Urinary bladder (tissue), 4 donors: ENCODE measurements around the gene LHX4. TPM values are rescaled to one million over a fixed set of nuclear protein-coding genes. Genes with fewer than 3 reads are reported as not detected.

ENCODE experiments used
- DNase-seq: peaks from one replicate; pipeline ENCODE4 v3.0.0-alpha.2; 2015; ENCODE audit errors: extremely low spot score
- H3K27ac ChIP-seq: one replicate; pipeline ENCODE4 v1.5.1; 2013; ENCODE audit warnings: low read depth, mild to moderate bottlenecking, moderate library complexity
- H3K36me3 ChIP-seq: one replicate; pipeline ENCODE4 v1.6.1; 2013; ENCODE audit warnings: mild to moderate bottlenecking, moderate library complexity; ENCODE audit not compliant: insufficient read depth
- H3K4me1 ChIP-seq: one replicate; pipeline ENCODE4 v1.6.1; 2013; ENCODE audit warnings: mild to moderate bottlenecking, moderate library complexity; ENCODE audit not compliant: insufficient read depth
- H3K4me3 ChIP-seq: one replicate; pipeline ENCODE4 v1.5.1; 2013; ENCODE audit warnings: low read depth, low read length
- WGBS: extraction: QIAGEN DNeasy Blood & Tissue Kit; methylation state at CpG from one replicate; pipeline ENCODE4 v1.1.7; 2013; 5-methylcytosine and 5-hydroxymethylcytosine counted together
- polyA plus RNA-seq: library from polyadenylated mRNA; stranded (reverse); fragments of 200-250 nt; gene quantifications from one replicate; pipeline ENCODE4 v1.2.3, GENCODE V29; 2013
- total RNA-seq: library from RNA; depleted of rRNA; stranded (reverse); fragments of >200 nt; gene quantifications from one replicate; pipeline ENCODE4 v1.2.3, GENCODE V29; 2014
- donor health status: healthy with polysubstance abuse.
- donor health status: healthy.

The LHX4 gene
- total and polyA plus RNA-seq, 2 donors: 0.03 TPM; not detected in 1

DNA sequence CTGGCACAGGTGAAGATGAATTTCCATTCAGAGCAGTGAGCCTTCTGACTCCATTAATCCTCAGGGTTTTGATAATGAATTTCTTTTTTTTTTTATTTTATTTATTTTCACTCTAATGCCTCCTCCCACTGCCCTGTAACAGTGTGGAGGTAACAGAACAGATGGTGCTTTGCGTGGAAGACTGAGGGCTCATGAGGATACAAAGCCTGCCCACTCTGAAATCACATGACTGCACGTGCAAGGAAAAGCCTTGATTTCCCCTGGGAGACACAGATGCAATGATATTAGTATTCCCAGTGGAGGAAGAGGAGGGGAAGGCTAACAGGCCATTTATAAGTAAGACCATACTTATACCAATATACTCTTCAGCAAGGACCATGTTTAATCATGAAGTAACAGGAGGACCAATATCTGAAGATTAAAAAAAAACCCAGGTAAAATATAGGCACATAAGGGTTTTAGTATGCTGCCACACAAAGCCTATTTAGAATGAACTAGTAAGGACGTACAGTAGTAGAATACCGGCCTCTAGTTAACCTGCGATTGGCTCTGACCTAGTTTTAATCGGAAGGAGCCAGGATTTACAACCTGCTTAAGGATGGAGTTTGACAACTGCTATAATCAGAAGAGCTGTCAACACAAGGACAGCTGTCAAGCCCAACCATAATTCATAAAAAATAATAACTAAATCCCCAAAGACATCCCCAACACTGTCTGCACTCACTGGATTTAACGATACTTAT is 69.6 kb downstream of the LHX4 start:
- H3K36me3 ChIP-seq: no peaks in the 10 kb centered on the region
- no peak for DNase-seq
- no peak overlapping the region for H3K4me3 ChIP-seq
- no peak overlapping the region for H3K27ac ChIP-seq
- WGBS: 88% methylated on average over 7 of the region's 7 CpGs
- H3K4me1 ChIP-seq: no peaks in the 10 kb centered on the region

- WGBS: 76% methylated on average over 2 of the region's 2 CpGs
- no peaks in the 10 kb centered on the region for H3K36me3 ChIP-seq
- H3K4me3 ChIP-seq: no peak overlapping the region
- DNase-seq: no peak
- H3K27ac ChIP-seq: no peak overlapping the region
- H3K4me1 ChIP-seq: no peaks in the 10 kb centered on the region
Measured at GRCh38 chr1:180301135-180301742, 71.2 kb downstream of the LHX4 start.

DNA sequence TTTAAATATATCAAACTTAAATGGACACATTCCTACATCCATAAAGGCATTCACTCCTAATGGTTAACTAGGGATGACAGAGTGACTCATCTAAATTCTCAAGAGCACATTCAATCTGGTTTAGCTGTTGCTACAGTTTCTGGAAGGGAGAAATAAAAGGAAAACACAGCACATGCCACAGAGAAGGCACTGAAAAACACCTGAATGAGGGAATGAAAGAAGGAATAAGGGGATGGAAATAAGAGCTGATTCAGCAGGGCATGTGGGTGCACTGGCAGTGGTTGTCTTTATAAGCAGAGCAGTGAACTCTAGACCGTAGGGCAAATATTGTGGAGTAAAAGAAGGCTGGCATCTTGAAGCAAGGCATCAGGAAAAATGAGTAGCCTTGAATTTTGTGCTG is 79.3 kb downstream of the LHX4 start:
- 98% methylated on average over 1 of the region's 1 CpG for WGBS

GRCh38 chr1:180310095-180310494 is 80.0 kb downstream of the LHX4 start:
- H3K4me3 ChIP-seq: no peak overlapping the region
- DNase-seq: no peak
- WGBS: 97% methylated on average over 3 of the region's 3 CpGs

More for the DNA sequence above, 79.3 kb downstream of the LHX4 start:
- Histone ChIP-seq H3K36me3 (peaks cover 4% of the 10 kb centered on the region), H3K4me3 (no peak overlapping the region), H3K27ac (no peak overlapping the region), H3K4me1 (no peaks in the 10 kb centered on the region)
- DNase-seq: no peak

GRCh38 chr1:180311011-180311730 is 81.1 kb downstream of the LHX4 start:
- Histone ChIP-seq H3K27ac (no peak overlapping the region), H3K4me3 (no peak overlapping the region), H3K36me3 (peaks cover 4% of the 10 kb centered on the region), H3K4me1 (no peaks in the 10 kb centered on the region)
- 83% methylated on average over 4 of the region's 4 CpGs for WGBS
- DNase-seq: no peak

More at GRCh38 chr1:180310095-180310494, 80.0 kb downstream of the LHX4 start:
- H3K27ac ChIP-seq: no peak overlapping the region
- peaks cover 4% of the 10 kb centered on the region for H3K36me3 ChIP-seq
- no peaks in the 10 kb centered on the region for H3K4me1 ChIP-seq

- Histone ChIP-seq H3K27ac (no peak overlapping the region), H3K36me3 (peaks cover 4% of the 10 kb centered on the region), H3K4me3 (no peak overlapping the region), H3K4me1 (no peaks in the 10 kb centered on the region)
- no peak for DNase-seq
- 96% methylated on average over 2 of the region's 2 CpGs for WGBS
Measured at GRCh38 chr1:180312926-180313325, 82.9 kb downstream of the LHX4 start.

DNA sequence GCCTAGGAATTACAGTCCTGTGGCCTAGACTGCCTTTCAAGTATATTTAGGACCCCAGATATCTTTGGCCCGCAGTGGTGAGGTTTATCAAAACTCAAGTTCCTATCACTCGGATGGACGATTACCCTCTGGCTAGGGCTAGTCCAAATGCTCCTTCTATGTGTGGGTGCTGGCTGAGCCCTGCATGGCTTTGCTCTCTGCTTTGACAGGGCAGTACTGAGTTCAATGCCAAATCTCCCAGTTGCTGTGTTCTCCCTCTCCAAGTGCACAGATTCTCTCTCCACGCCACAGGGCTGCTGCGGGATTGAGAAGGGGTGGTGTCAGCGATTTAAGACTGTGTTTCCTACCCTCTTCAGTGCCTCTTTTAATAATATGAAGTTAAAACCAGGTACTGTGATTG is 97.0 kb downstream of the LHX4 start:
- Histone ChIP-seq H3K36me3 (no peaks in the 10 kb centered on the region), H3K27ac (no peak overlapping the region), H3K4me3 (no peak overlapping the region), H3K4me1 (no peaks in the 10 kb centered on the region)
- DNase-seq: no peak
- 94% methylated on average over 6 of the region's 6 CpGs for WGBS

Other genes with a start within 250 kb of the LHX4 start
- gene QSOX1, start 75.4 kb upstream of the LHX4 start, total RNA-seq: 137 TPM
- 217 TPM for gene QSOX1, start 75.4 kb upstream of the LHX4 start, polyA plus RNA-seq